Measurements from ENCODE around the gene DBNDD2. TPM values are rescaled to one million over a fixed set of nuclear protein-coding genes. Genes with fewer than 3 reads are reported as not detected.

DBNDD2 gene
- total RNA-seq, 4 donors from 2014 or later, result 14.1 to 39.3 (median 32.2) TPM

GRCh38 chr20:45407067-45407745, 883 bp upstream of the DBNDD2 start:
- H3K4me1 ChIP-seq, result peaks cover 7 to 33% (median 11%) of the 10 kb centered on the region in 3 donors
- peak overlapping the region; percentile 78 to 88 (median 84) for H3K4me3 ChIP-seq
- H3K27me3 ChIP-seq, result no peaks in the 10 kb centered on the region
- TF ChIP-seq CTCF (IDR thresholded peaks at IDR 0.05) (no peak), POLR2A (IDR thresholded peaks at IDR 0.05) (peak in 1 of 4 donors; percentile 30)
- H3K36me3 ChIP-seq, result peaks cover 0 to 40% (median 5%) of the 10 kb centered on the region in 3 donors
- peak overlapping the region; percentile 86 to 95 (median 93) for H3K27ac ChIP-seq
- no peaks in the 10 kb centered on the region for H3K9me3 ChIP-seq
- no peak for DNase-seq
- intact Hi-C loops (cut with DNase I), result no loop called here
- WGBS, 2 donors, result 15 to 32% methylated on average over 14 to 16 of the region's 30 CpGs

DNA sequence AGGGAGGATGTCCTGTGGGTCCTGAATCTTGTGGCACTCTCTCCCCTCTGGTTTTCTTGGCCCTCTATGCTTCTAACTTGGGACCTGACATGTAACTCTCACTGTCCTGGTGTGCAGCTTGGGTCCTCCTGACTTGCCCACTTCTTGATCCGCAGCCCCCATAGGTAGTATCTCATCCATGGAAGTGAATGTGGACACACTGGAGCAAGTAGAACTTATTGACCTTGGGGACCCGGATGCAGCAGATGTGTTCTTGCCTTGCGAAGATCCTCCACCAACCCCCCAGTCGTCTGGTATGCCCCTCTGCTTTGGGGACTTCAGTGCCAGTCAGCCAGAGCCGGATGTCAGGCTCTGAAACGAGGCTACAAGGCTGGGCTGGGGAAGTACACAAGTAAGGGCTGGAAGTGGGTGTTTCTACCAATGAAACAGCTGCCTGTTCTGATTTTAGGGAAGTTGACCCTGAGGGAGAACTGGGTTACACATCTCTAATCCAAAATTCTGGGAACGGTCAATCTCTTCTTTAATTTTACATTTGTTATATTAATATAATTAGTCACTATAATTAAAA, 641 bp downstream of the DBNDD2 start:
- no peaks in the 10 kb centered on the region for H3K27me3 ChIP-seq
- H3K27ac ChIP-seq, result peak overlapping the region; percentile 86 to 95 (median 93)
- H3K4me3 ChIP-seq, result peak overlapping the region in 3 of 4 donors; percentile 83 to 88 (median 85)
- peaks cover 0 to 45% (median 5%) of the 10 kb centered on the region in 3 donors for H3K36me3 ChIP-seq
- peaks cover 7 to 33% (median 11%) of the 10 kb centered on the region in 3 donors for H3K4me1 ChIP-seq
- TF ChIP-seq CTCF (IDR thresholded peaks at IDR 0.05) (no peak), POLR2A (IDR thresholded peaks at IDR 0.05) (no peak)
- no peak for DNase-seq
- intact Hi-C loops (cut with DNase I), result no loop called here
- H3K9me3 ChIP-seq, result no peaks in the 10 kb centered on the region
- 68 to 77% methylated on average over 6 to 7 of the region's 7 CpGs for whole genome bisulfite sequencing, 2 donors

GRCh38 chr20:45409521-45410272, 1.6 kb downstream of the DBNDD2 start:
- TF ChIP-seq POLR2A (IDR thresholded peaks at IDR 0.05) (no peak), CTCF (IDR thresholded peaks at IDR 0.05) (no peak)
- H3K4me1 ChIP-seq, result peaks cover 7 to 33% (median 11%) of the 10 kb centered on the region in 3 donors
- H3K9me3 ChIP-seq, result no peaks in the 10 kb centered on the region
- peaks cover 0 to 45% (median 5%) of the 10 kb centered on the region in 3 donors for H3K36me3 ChIP-seq
- no peak overlapping the region for H3K4me3 ChIP-seq
- 67 to 85% methylated on average over 1 to 3 of the region's 7 CpGs for WGBS, 2 donors
- H3K27me3 ChIP-seq, result no peaks in the 10 kb centered on the region
- DNase-seq, result no peak
- intact Hi-C loops (cut with DNase I), result no loop called here
- H3K27ac ChIP-seq, result peak overlapping the region in 1 of 4 donors; percentile 92

GRCh38 chr20:45410887-45411286, 2.8 kb downstream of the DBNDD2 start:
- no peak for DNase-seq
- no peak overlapping the region for H3K4me3 ChIP-seq
- WGBS, 2 donors, result 74 to 87% methylated on average over 8 of the region's 8 CpGs
- intact Hi-C loops (cut with DNase I), result no loop called here
- TF ChIP-seq CTCF (IDR thresholded peaks at IDR 0.05), result no peak
- no peak for TF ChIP-seq POLR2A (IDR thresholded peaks at IDR 0.05)
- no peaks in the 10 kb centered on the region for H3K27me3 ChIP-seq
- H3K4me1 ChIP-seq, result peaks cover under 1 to 32% (median 8%) of the 10 kb centered on the region in 3 donors
- peaks cover 0 to 45% (median 5%) of the 10 kb centered on the region in 3 donors for H3K36me3 ChIP-seq
- no peaks in the 10 kb centered on the region for H3K9me3 ChIP-seq
- no peak overlapping the region for H3K27ac ChIP-seq

- no peak overlapping the region for H3K4me3 ChIP-seq
- intact Hi-C loops (cut with DNase I), result no loop called here
- peaks cover 14 to 34% (median 18%) of the 10 kb centered on the region in 3 donors for H3K4me1 ChIP-seq
- no peaks in the 10 kb centered on the region for H3K9me3 ChIP-seq
- H3K36me3 ChIP-seq, result peaks cover 0 to 45% (median 5%) of the 10 kb centered on the region in 3 donors
- WGBS, 2 donors, result 75 to 87% methylated on average over 4 of the region's 5 CpGs
- DNase-seq, result no peak
- no peak overlapping the region for H3K27ac ChIP-seq
- H3K27me3 ChIP-seq, result no peaks in the 10 kb centered on the region
- TF ChIP-seq POLR2A (IDR thresholded peaks at IDR 0.05) (no peak), CTCF (IDR thresholded peaks at IDR 0.05) (no peak)
Observed at GRCh38 chr20:45412653-45413052, 4.6 kb downstream of the DBNDD2 start.
